Activated naive CD4-positive, alpha-beta T cell treated with anti-CD3 and anti-CD28 coated beads for 36 hours (primary cell): ENCODE results near the gene VENTX. TPM values are rescaled to one million over a fixed set of nuclear protein-coding genes. Genes with fewer than 3 reads are reported as not detected.

ENCODE experiments used
- CTCF ChIA-PET: fragments of 350-600 bp; sonication (Branson Sonifier 250); formaldehyde crosslinking; loops from one replicate; lab custom pipeline; 2021; ENCODE audit warnings: antibody characterized with exemption; lab: Charles Lee
- DNase-seq: peaks from one replicate; pipeline ENCODE4 v3.0.0-alpha.2; 2020
- H3K27ac Mint-ChIP-seq: one replicate; pipeline ENCODE4 v1.8.0; 2021; ENCODE audit warnings: mild to moderate bottlenecking, mixed read lengths
- H3K27me3 Mint-ChIP-seq: one replicate; pipeline ENCODE4 v1.8.0; 2021; ENCODE audit warnings: low read depth, mixed read lengths
- H3K36me3 Mint-ChIP-seq: one replicate; pipeline ENCODE4 v1.8.0; 2021; ENCODE audit warnings: low read depth, mixed read lengths
- H3K4me1 Mint-ChIP-seq: one replicate; pipeline ENCODE4 v1.8.0; 2021; ENCODE audit warnings: low read depth, mixed read lengths
- H3K4me3 Mint-ChIP-seq: one replicate; pipeline ENCODE4 v1.8.0; 2021; ENCODE audit warnings: mild to moderate bottlenecking, moderate library complexity, mixed read lengths
- H3K9me3 Mint-ChIP-seq: one replicate; pipeline ENCODE4 v1.8.0; 2021; ENCODE audit warnings: mixed read lengths
- intact Hi-C: fragments of 100-400 bp; cut with micrococcal nuclease; formaldehyde crosslinking; loops from one replicate; pipeline ENCODE4 v1.15.1; 2023
- total RNA-seq, 2 experiments: library from RNA; stranded (reverse); gene quantifications; one replicate each; pipeline ENCODE4 v1.2.3, GENCODE V29; 2021

The VENTX gene
- total RNA-seq, 2 experiments from 2014 or later, result not detected

GRCh38 chr10:133247681-133248333, 10.2 kb downstream of the VENTX start:
- no peak for DNase-seq
- no peaks in the 10 kb centered on the region for H3K9me3 Mint-ChIP-seq
- no peaks in the 10 kb centered on the region for H3K4me1 Mint-ChIP-seq
- intact Hi-C loops, result no loop called here
- peaks cover 3% of the 10 kb centered on the region for H3K27me3 Mint-ChIP-seq
- no peak overlapping the region for H3K4me3 Mint-ChIP-seq
- CTCF ChIA-PET, result interaction anchor here (1.5 kb wide), 1 partner anchor 10 kb away, joined by 3 read pairs; no protein-coding TSS in a partner anchor
- H3K27ac Mint-ChIP-seq, result no peak overlapping the region
- H3K36me3 Mint-ChIP-seq, result no peaks in the 10 kb centered on the region

GRCh38 chr10:133248334-133248715, 10.7 kb downstream of the VENTX start:
- Mint-ChIP-seq H3K4me1 (no peaks in the 10 kb centered on the region), H3K27ac (no peak overlapping the region), H3K36me3 (no peaks in the 10 kb centered on the region), H3K27me3 (no peaks in the 10 kb centered on the region), H3K9me3 (no peaks in the 10 kb centered on the region), H3K4me3 (no peak overlapping the region)
- intact Hi-C loops, result no loop called here
- DNase-seq, result no peak
- CTCF ChIA-PET, result interaction anchor here (1.5 kb wide), 1 partner anchor 9 kb away, joined by 3 read pairs; no protein-coding TSS in a partner anchor

- Mint-ChIP-seq H3K4me3 (no peak overlapping the region), H3K36me3 (no peaks in the 10 kb centered on the region), H3K9me3 (no peaks in the 10 kb centered on the region), H3K27ac (no peak overlapping the region), H3K4me1 (no peaks in the 10 kb centered on the region), H3K27me3 (no peaks in the 10 kb centered on the region)
- CTCF ChIA-PET, result no interaction called here
- intact Hi-C loops, result no loop called here
- DNase-seq, result no peak
These were observed 11.6 kb downstream of the VENTX start for GRCh38 chr10:133249094-133249780.

GRCh38 chr10:133249975-133250754, 12.5 kb downstream of the VENTX start:
- intact Hi-C loops, result no loop called here
- Mint-ChIP-seq H3K27ac (no peak overlapping the region), H3K27me3 (no peaks in the 10 kb centered on the region), H3K36me3 (no peaks in the 10 kb centered on the region), H3K4me1 (no peaks in the 10 kb centered on the region), H3K4me3 (no peak overlapping the region), H3K9me3 (no peaks in the 10 kb centered on the region)
- DNase-seq, result no peak
- CTCF ChIA-PET, result no interaction called here

- no peak overlapping the region for H3K27ac Mint-ChIP-seq
- no peak for DNase-seq
- H3K27me3 Mint-ChIP-seq, result no peaks in the 10 kb centered on the region
- CTCF ChIA-PET, result no interaction called here
- intact Hi-C loops, result no loop called here
- H3K9me3 Mint-ChIP-seq, result no peaks in the 10 kb centered on the region
- no peaks in the 10 kb centered on the region for H3K36me3 Mint-ChIP-seq
- no peaks in the 10 kb centered on the region for H3K4me1 Mint-ChIP-seq
- H3K4me3 Mint-ChIP-seq, result no peak overlapping the region
These were observed 13.9 kb downstream of the VENTX start for GRCh38 chr10:133251388-133252222.

GRCh38 chr10:133252223-133252552, 14.5 kb downstream of the VENTX start:
- no peak overlapping the region for H3K27ac Mint-ChIP-seq
- CTCF ChIA-PET, result no interaction called here
- no peaks in the 10 kb centered on the region for H3K27me3 Mint-ChIP-seq
- H3K9me3 Mint-ChIP-seq, result no peaks in the 10 kb centered on the region
- H3K4me3 Mint-ChIP-seq, result no peak overlapping the region
- H3K36me3 Mint-ChIP-seq, result no peaks in the 10 kb centered on the region
- no peak for DNase-seq
- peaks cover 4% of the 10 kb centered on the region for H3K4me1 Mint-ChIP-seq
- intact Hi-C loops, result no loop called here

- CTCF ChIA-PET, result no interaction called here
- H3K27ac Mint-ChIP-seq, result no peak overlapping the region
These were observed 15.8 kb downstream of the VENTX start for GRCh38 chr10:133253361-133253955.

GRCh38 chr10:133254421-133255120, 16.9 kb downstream of the VENTX start:
- no peak for DNase-seq
- Mint-ChIP-seq H3K27me3 (no peaks in the 10 kb centered on the region), H3K4me1 (peaks cover 25% of the 10 kb centered on the region), H3K27ac (no peak overlapping the region), H3K9me3 (no peaks in the 10 kb centered on the region), H3K36me3 (no peaks in the 10 kb centered on the region), H3K4me3 (no peak overlapping the region)
- intact Hi-C loops, result loop anchor here (5.0 kb wide), 2 partner anchors 123 to 712 kb away; partner anchors contain the start of gene PAOX
- CTCF ChIA-PET, result no interaction called here

More at GRCh38 chr10:133253361-133253955, 15.8 kb downstream of the VENTX start:
- no peaks in the 10 kb centered on the region for H3K27me3 Mint-ChIP-seq
- no peaks in the 10 kb centered on the region for H3K36me3 Mint-ChIP-seq
- peaks cover 15% of the 10 kb centered on the region for H3K4me1 Mint-ChIP-seq
- intact Hi-C loops, result no loop called here
- DNase-seq, result no peak
- no peak overlapping the region for H3K4me3 Mint-ChIP-seq
- no peaks in the 10 kb centered on the region for H3K9me3 Mint-ChIP-seq

GRCh38 chr10:133255323-133255722, 17.7 kb downstream of the VENTX start:
- CTCF ChIA-PET, result no interaction called here
- intact Hi-C loops, result loop anchor here (5.0 kb wide), 2 partner anchors 122 to 713 kb away; partner anchors contain the start of gene PAOX

GRCh38 chr10:133257489-133258065, 19.9 kb downstream of the VENTX start:
- intact Hi-C loops, result loop anchor here (2.0 to 5.0 kb wide), 4 partner anchors 31 to 715 kb away; partner anchors contain the start of gene PAOX
- DNase-seq, result peak; percentile 59
- Mint-ChIP-seq H3K27ac (peak overlapping the region; percentile 54), H3K27me3 (no peaks in the 10 kb centered on the region), H3K4me3 (peak overlapping the region; percentile 15), H3K36me3 (no peaks in the 10 kb centered on the region), H3K9me3 (no peaks in the 10 kb centered on the region), H3K4me1 (peaks cover 48% of the 10 kb centered on the region)
- CTCF ChIA-PET, result interaction anchor here (0.6 to 2.3 kb wide), 9 partner anchors 9 to 134 kb away, joined by 3 to 9 read pairs (median 4); partner anchors contain the start of gene ADAM8

More at GRCh38 chr10:133255323-133255722, 17.7 kb downstream of the VENTX start:
- Mint-ChIP-seq H3K9me3 (no peaks in the 10 kb centered on the region), H3K27ac (no peak overlapping the region), H3K4me3 (no peak overlapping the region), H3K36me3 (no peaks in the 10 kb centered on the region), H3K4me1 (peaks cover 33% of the 10 kb centered on the region), H3K27me3 (no peaks in the 10 kb centered on the region)
- no peak for DNase-seq
